Myocyte (in vitro differentiated cells): Measurements from ENCODE around the gene RETREG2. TPM values are rescaled to one million over a fixed set of nuclear protein-coding genes. Genes with fewer than 3 reads are reported as not detected.

Experiments
- total RNA-seq: library from RNA; depleted of rRNA; stranded (reverse); fragments of >200 nt; gene quantifications from 2 replicates; pipeline ENCODE4 v1.2.3, GENCODE V29; 2014

The RETREG2 gene
- total RNA-seq, 1 donor from 2014 or later, result 76.6 TPM

Other genes with a start within 250 kb of the RETREG2 start
- 0.45 and 0.47 TPM in 2 replicates for gene CDK5R2, start 218.6 kb upstream of the RETREG2 start, total RNA-seq
- not detected in 2 replicates for gene FEV, start 193.1 kb upstream of the RETREG2 start, total RNA-seq
- gene CRYBA2, start 184.9 kb upstream of the RETREG2 start, total RNA-seq, result not detected in 2 replicates
- gene CFAP65, start 136.8 kb upstream of the RETREG2 start, total RNA-seq, result 0.05 TPM in 1 of 2 replicates, not detected in the other
- gene IHH, start 117.4 kb upstream of the RETREG2 start, total RNA-seq, result not detected in 2 replicates
- 13.6 and 14.3 TPM in 2 replicates for gene NHEJ1, start 17.5 kb upstream of the RETREG2 start, total RNA-seq
- 0.26 TPM in 1 of 2 replicates, not detected in the other for gene SLC23A3, start 8.2 kb upstream of the RETREG2 start, total RNA-seq
- gene CNPPD1, start 1.4 kb upstream of the RETREG2 start, total RNA-seq, result 28.9 and 35.2 TPM in 2 replicates
- 43.0 and 50.1 TPM in 2 replicates for gene ZFAND2B, start 28.5 kb downstream of the RETREG2 start, total RNA-seq
- 29.7 and 46.2 TPM in 2 replicates for gene ABCB6, start 40.7 kb downstream of the RETREG2 start, total RNA-seq
- 97.6 and 108 TPM in 2 replicates for gene ATG9A, start 51.4 kb downstream of the RETREG2 start, total RNA-seq
- gene ANKZF1, start 51.5 kb downstream of the RETREG2 start, total RNA-seq, result 27.9 and 36.4 TPM in 2 replicates
- gene GLB1L, start 67.2 kb downstream of the RETREG2 start, total RNA-seq, result 3.5 and 4.6 TPM in 2 replicates
- 18.3 and 19.4 TPM in 2 replicates for gene STK16, start 67.2 kb downstream of the RETREG2 start, total RNA-seq
- gene TUBA4B, start 75.0 kb downstream of the RETREG2 start, total RNA-seq, result 0.11 TPM in 1 of 2 replicates, not detected in the other
- gene TUBA4A, start 75.6 kb downstream of the RETREG2 start, total RNA-seq, result 120 and 128 TPM in 2 replicates
- 40.1 and 80.0 TPM in 2 replicates for gene DNAJB2, start 101.1 kb downstream of the RETREG2 start, total RNA-seq
- gene PTPRN, start 131.1 kb downstream of the RETREG2 start, total RNA-seq, result 0.24 and 0.68 TPM in 2 replicates
- gene RESP18, start 154.5 kb downstream of the RETREG2 start, total RNA-seq, result not detected in 2 replicates
- 61.4 and 65.3 TPM in 2 replicates for gene DNPEP, start 209.6 kb downstream of the RETREG2 start, total RNA-seq
- 10,265 and 13,585 TPM in 2 replicates for gene DES, start 240.1 kb downstream of the RETREG2 start, total RNA-seq